Endothelial cell (in vitro differentiated cells): ENCODE measurements around the gene PEX13. TPM values are rescaled to one million over a fixed set of nuclear protein-coding genes. Genes with fewer than 3 reads are reported as not detected.
A peak's percentile ranks its signal among the peaks of the same experiment; 100 is the strongest.
"Not testable (repeated sequence)": the region's sequence is repeated elsewhere in the genome, so short reads cannot be mapped to it uniquely, and the experiment has no call there.

Experiments
- DNase-seq: peaks from one replicate; pipeline ENCODE4 v3.0.0; 2021; ENCODE audit warnings: low spot score
- H3K27ac Mint-ChIP-seq: one replicate; pipeline ENCODE4 v1.8.0; 2021; ENCODE audit warnings: mixed read lengths, inconsistent platforms; ENCODE audit not compliant: unreplicated experiment
- H3K27me3 Mint-ChIP-seq: one replicate; pipeline ENCODE4 v1.8.0; 2021; ENCODE audit warnings: mild to moderate bottlenecking, moderate library complexity, mixed read lengths, inconsistent platforms; ENCODE audit not compliant: unreplicated experiment
- H3K36me3 Mint-ChIP-seq: one replicate; pipeline ENCODE4 v1.8.0; 2021; ENCODE audit warnings: mild to moderate bottlenecking, low read depth, mixed read lengths, inconsistent platforms; ENCODE audit not compliant: unreplicated experiment
- H3K4me1 Mint-ChIP-seq: one replicate; pipeline ENCODE4 v1.8.0; 2021; ENCODE audit warnings: mild to moderate bottlenecking, mixed read lengths, inconsistent platforms; ENCODE audit not compliant: unreplicated experiment
- H3K4me3 Mint-ChIP-seq: one replicate; pipeline ENCODE4 v1.8.0; 2021; ENCODE audit warnings: mild to moderate bottlenecking, mixed read lengths, inconsistent platforms; ENCODE audit not compliant: unreplicated experiment
- H3K9me3 Mint-ChIP-seq: one replicate; pipeline ENCODE4 v1.8.0; 2021; ENCODE audit warnings: mixed read lengths, inconsistent platforms; ENCODE audit not compliant: unreplicated experiment
- total RNA-seq: library from RNA; stranded (reverse); fragmentation: NEBNext Ultra II Directional; extraction: Animal tissue kit (Norgen Biotek cat#: 25700); gene quantifications from one replicate; pipeline ENCODE4 v1.2.1, GENCODE V29; 2021; ENCODE audit not compliant: unreplicated experiment
- TF ChIP-seq, protein P1 (sequence below): fragments of 200-600 bp; sonication (generic); IDR thresholded peaks from one replicate; pipeline ENCODE4 v1.5.0; 2021; ENCODE audit warnings: antibody characterized with exemption; ENCODE audit not compliant: unreplicated experiment

PEX13 gene
- total RNA-seq, 1 donor from 2014 or later: 24.8 TPM

DNA sequence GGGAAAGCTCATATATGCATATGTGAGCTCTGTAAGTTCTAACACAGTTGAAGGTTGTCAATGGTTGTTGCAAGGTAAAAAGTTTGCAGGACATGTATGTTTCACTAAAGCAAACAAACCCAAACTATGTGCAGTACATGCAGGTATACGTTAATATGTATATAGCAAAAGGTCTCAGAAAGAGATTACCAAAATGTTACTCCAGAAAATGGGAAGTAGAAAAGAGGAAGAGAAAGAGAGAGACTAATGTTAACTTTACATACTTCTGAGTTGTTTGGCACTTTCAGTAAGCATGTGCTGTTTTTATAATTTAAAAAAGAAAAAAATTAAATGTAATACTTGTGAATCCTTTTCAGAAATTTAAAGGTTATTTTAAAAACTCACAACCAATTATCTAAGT lies 32.8 kb upstream of the PEX13 start:
- Mint-ChIP-seq H3K36me3 (no peaks in the 10 kb centered on the region), H3K27me3 (peaks cover 2% of the 10 kb centered on the region), H3K4me3 (no peak overlapping the region), H3K27ac (no peak overlapping the region), H3K4me1 (no peaks in the 10 kb centered on the region), H3K9me3 (no peaks in the 10 kb centered on the region)
- TF ChIP-seq, protein P1, sequence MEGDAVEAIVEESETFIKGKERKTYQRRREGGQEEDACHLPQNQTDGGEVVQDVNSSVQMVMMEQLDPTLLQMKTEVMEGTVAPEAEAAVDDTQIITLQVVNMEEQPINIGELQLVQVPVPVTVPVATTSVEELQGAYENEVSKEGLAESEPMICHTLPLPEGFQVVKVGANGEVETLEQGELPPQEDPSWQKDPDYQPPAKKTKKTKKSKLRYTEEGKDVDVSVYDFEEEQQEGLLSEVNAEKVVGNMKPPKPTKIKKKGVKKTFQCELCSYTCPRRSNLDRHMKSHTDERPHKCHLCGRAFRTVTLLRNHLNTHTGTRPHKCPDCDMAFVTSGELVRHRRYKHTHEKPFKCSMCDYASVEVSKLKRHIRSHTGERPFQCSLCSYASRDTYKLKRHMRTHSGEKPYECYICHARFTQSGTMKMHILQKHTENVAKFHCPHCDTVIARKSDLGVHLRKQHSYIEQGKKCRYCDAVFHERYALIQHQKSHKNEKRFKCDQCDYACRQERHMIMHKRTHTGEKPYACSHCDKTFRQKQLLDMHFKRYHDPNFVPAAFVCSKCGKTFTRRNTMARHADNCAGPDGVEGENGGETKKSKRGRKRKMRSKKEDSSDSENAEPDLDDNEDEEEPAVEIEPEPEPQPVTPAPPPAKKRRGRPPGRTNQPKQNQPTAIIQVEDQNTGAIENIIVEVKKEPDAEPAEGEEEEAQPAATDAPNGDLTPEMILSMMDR: no peak
- no peak for DNase-seq

DNA sequence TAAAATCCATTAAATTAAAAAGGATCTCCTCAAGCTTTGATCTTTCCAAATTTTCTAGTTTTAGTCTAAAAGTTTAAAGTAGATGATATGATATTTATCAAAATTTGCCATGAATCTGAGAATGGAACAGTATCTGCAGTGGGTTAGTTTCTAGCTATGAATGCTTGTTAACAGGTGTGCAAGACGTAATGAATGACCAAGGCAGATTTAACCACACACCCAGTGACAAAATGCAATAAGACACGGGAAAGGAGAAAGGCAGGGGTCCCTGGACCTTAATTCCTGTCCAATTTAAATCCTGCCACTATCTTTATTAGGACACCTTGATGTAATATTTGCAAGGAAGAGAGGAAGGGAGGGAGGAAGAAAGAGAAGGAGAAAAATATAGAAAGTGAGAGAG lies 30.5 kb upstream of the PEX13 start:
- peaks cover 15% of the 10 kb centered on the region for H3K36me3 Mint-ChIP-seq
- no peaks in the 10 kb centered on the region for H3K27me3 Mint-ChIP-seq

DNA sequence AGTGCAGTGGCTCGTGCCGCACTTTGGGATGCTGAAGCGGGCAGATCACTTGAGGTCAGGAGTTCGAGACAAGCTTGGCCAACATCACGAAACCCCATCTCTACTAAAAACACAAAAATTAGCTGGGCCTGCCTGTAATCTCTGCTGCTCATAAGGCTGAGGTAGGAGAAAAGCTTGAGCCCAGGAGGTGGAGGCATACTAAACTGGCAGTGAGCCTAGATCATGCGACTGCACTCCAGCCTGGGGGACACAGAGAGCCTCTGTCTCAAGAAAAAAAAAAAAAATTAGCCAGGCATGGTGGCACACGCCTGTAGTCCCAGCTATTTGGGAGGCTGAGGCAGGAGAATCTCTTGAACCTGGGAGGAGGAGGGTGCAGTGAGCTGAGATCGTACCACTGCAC lies 29.9 kb upstream of the PEX13 start:
- not testable (repeated sequence) for DNase-seq, H3K27me3 Mint-ChIP-seq, H3K27ac Mint-ChIP-seq, H3K4me1 Mint-ChIP-seq, H3K9me3 Mint-ChIP-seq, H3K4me3 Mint-ChIP-seq
- H3K36me3 Mint-ChIP-seq: peaks cover 20% of the 10 kb centered on the region

More for the DNA sequence above, 30.5 kb upstream of the PEX13 start:
- peaks cover 9% of the 10 kb centered on the region for H3K9me3 Mint-ChIP-seq
- TF ChIP-seq, protein P1: no peak
- no peaks in the 10 kb centered on the region for H3K4me1 Mint-ChIP-seq
- H3K4me3 Mint-ChIP-seq: no peak overlapping the region
- no peak overlapping the region for H3K27ac Mint-ChIP-seq
- DNase-seq: no peak

DNA sequence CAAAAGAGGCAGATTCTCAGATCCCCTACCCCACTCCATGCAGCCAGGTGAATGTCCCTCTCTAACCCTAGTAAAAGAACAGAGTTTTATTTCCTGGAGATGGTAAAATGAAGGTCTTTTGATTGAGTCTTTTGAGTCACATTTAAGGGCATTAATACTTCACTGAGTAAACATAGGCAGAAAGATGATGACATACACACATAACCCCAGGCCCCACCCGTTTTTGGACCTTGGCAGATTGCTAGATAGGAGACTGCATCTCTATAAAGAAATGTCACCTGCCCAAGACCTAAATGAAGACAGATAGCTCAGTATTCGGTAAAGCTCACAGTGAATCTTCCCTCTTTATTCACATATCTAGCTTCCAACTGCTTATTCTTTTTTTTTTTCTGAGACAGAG lies 28.3 kb upstream of the PEX13 start:
- Mint-ChIP-seq H3K4me1 (no peaks in the 10 kb centered on the region), H3K27ac (no peak overlapping the region), H3K36me3 (peaks cover 34% of the 10 kb centered on the region), H3K27me3 (no peaks in the 10 kb centered on the region), H3K4me3 (no peak overlapping the region), H3K9me3 (peaks cover 9% of the 10 kb centered on the region)
- TF ChIP-seq, protein P1: no peak
- no peak for DNase-seq

DNA sequence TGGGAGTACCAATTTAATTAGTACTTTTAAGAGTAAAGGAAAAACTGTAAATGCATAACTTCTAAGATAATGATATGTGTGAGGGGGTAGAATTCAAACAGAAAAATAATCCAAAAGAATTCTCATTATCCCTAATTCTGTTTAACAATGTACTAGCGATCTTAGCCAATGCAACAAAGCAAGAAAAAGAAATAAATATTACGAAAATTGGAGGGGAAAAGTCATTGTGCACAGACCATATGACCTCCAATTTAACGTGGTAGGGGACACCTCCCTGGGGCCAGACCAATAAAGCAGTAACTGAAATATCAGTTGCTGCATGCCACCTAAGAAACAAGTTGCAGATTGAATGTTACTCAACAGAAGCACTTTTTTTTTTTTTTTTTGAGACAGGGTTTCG lies 25.9 kb upstream of the PEX13 start:
- TF ChIP-seq, protein P1: no peak
- peak overlapping the region; percentile 70 for H3K4me3 Mint-ChIP-seq
- H3K27ac Mint-ChIP-seq: no peak overlapping the region
- no peak for DNase-seq
- H3K27me3 Mint-ChIP-seq: no peaks in the 10 kb centered on the region
- H3K36me3 Mint-ChIP-seq: peaks cover 35% of the 10 kb centered on the region
- H3K9me3 Mint-ChIP-seq: peaks cover 9% of the 10 kb centered on the region
- no peaks in the 10 kb centered on the region for H3K4me1 Mint-ChIP-seq

DNA sequence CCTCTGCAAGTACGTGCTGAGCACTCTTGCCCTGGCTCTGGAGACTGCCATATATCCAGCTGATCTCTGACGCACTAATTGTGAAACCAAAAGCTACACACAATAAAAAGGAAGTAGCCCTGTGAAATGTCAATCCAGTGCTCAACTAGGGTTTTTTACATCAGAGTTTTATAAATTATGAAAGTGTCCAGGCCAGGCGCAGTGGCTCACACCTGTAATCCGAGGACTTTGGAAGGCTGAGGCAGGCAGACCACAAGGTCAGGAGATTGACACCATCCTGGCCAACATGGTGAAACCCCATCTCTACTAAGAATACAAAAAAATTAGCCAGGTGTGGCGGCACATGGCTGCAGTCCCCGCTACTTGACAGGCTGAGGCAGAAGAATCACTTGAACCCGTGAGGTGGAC lies 24.5 kb upstream of the PEX13 start:
- no peaks in the 10 kb centered on the region for H3K4me1 Mint-ChIP-seq
- DNase-seq: no peak

More for the DNA sequence above, 24.5 kb upstream of the PEX13 start:
- no peak overlapping the region for H3K4me3 Mint-ChIP-seq
- H3K27ac Mint-ChIP-seq: no peak overlapping the region
- peaks cover 9% of the 10 kb centered on the region for H3K9me3 Mint-ChIP-seq
- peaks cover 35% of the 10 kb centered on the region for H3K36me3 Mint-ChIP-seq
- TF ChIP-seq, protein P1: no peak
- no peaks in the 10 kb centered on the region for H3K27me3 Mint-ChIP-seq
